ENCODE results near the gene ABLIM1. TPM values are rescaled to one million over a fixed set of nuclear protein-coding genes. Genes with fewer than 3 reads are reported as not detected.

The ABLIM1 gene
- total and polyA plus RNA-seq, 10 of the 15 experiments (the other 5 are each of a cell fraction or from before 2014, with no cell fraction given): 14.2 to 50.5 (median 28.1) TPM

- H3K9me3 ChIP-seq (replicated peaks; ENCODE audit: control insufficient read depth, insufficient read depth, low read length): no peaks in the 10 kb centered on the region
- no TSS peak for BruUV-seq (replicated peaks)
- H3K4me2 ChIP-seq (ENCODE audit: control insufficient read depth, insufficient read depth): no peak overlapping the region
- DNase-seq (ENCODE audit: low read depth, low spot score): peak; percentile 27
- SMC1A ChIA-PET (ENCODE audit: uncharacterized antibody, unreplicated experiment): no interaction called here
- CTCF ChIA-PET: no interaction called here
- RAD21 ChIA-PET (ENCODE audit: unreplicated experiment): no interaction called here
- no peaks in the 10 kb centered on the region for H4K20me1 ChIP-seq (ENCODE audit: control insufficient read depth, insufficient read depth)
- intact Hi-C loops (cut with micrococcal nuclease; ENCODE audit: unreplicated experiment) (no loop called here), in situ Hi-C loops (cut with MboI) (no loop called here)
- H3K27ac ChIP-seq (ENCODE audit: control insufficient read depth, insufficient read depth): no peak overlapping the region
- ATAC-seq: peak; percentile 93
- POLR2A ChIA-PET: no interaction called here
- H3K9ac ChIP-seq (ENCODE audit: control insufficient read depth, insufficient read depth, low read length): no peak overlapping the region
- H3K4me3 ChIP-seq: no peak overlapping the region
- 10% methylated on average over 8 of the region's 8 CpGs for WGBS (ENCODE audit: insufficient coverage, insufficient replicate concordance, low lambda C conversion rate, missing lambda C conversion rate)
- no peaks in the 10 kb centered on the region for H3K27me3 ChIP-seq (replicated peaks in 1 of 2; ENCODE audit: control insufficient read depth in 2 of 2, insufficient read depth in 2 of 2, low read length in 1 of 2)
- H3K4me1 ChIP-seq (ENCODE audit: control insufficient read depth, insufficient read depth, low read length): no peaks in the 10 kb centered on the region
- FAIRE-seq: peak; percentile 38
- no peak overlapping the region for H2AFZ ChIP-seq (ENCODE audit: control insufficient read depth, low read depth, low read length)
- H3K36me3 ChIP-seq (ENCODE audit: control insufficient read depth in 2 of 2, insufficient read depth in 2 of 2, low read length in 1 of 2): no peaks in the 10 kb centered on the region
- no peaks in the 10 kb centered on the region for H3K79me2 ChIP-seq (ENCODE audit: control insufficient read depth, insufficient read depth, low read length)
- TF ChIP-seq, protein P1, sequence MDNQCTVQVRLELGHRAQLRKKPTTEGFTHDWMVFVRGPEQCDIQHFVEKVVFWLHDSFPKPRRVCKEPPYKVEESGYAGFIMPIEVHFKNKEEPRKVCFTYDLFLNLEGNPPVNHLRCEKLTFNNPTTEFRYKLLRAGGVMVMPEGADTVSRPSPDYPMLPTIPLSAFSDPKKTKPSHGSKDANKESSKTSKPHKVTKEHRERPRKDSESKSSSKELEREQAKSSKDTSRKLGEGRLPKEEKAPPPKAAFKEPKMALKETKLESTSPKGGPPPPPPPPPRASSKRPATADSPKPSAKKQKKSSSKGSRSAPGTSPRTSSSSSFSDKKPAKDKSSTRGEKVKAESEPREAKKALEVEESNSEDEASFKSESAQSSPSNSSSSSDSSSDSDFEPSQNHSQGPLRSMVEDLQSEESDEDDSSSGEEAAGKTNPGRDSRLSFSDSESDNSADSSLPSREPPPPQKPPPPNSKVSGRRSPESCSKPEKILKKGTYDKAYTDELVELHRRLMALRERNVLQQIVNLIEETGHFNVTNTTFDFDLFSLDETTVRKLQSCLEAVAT (IDR thresholded peaks at IDR 0.05): 0 out of 2 replicates have a peak, but pooled peaks have one; percentile 31
- TF ChIP-seq E4F1 (IDR thresholded peaks at IDR 0.05; ENCODE audit: borderline replicate concordance, partially characterized antibody): no peak
- TF ChIP-seq LARP7 (IDR thresholded peaks at IDR 0.05): no peak
- TF ChIP-seq, protein P2, sequence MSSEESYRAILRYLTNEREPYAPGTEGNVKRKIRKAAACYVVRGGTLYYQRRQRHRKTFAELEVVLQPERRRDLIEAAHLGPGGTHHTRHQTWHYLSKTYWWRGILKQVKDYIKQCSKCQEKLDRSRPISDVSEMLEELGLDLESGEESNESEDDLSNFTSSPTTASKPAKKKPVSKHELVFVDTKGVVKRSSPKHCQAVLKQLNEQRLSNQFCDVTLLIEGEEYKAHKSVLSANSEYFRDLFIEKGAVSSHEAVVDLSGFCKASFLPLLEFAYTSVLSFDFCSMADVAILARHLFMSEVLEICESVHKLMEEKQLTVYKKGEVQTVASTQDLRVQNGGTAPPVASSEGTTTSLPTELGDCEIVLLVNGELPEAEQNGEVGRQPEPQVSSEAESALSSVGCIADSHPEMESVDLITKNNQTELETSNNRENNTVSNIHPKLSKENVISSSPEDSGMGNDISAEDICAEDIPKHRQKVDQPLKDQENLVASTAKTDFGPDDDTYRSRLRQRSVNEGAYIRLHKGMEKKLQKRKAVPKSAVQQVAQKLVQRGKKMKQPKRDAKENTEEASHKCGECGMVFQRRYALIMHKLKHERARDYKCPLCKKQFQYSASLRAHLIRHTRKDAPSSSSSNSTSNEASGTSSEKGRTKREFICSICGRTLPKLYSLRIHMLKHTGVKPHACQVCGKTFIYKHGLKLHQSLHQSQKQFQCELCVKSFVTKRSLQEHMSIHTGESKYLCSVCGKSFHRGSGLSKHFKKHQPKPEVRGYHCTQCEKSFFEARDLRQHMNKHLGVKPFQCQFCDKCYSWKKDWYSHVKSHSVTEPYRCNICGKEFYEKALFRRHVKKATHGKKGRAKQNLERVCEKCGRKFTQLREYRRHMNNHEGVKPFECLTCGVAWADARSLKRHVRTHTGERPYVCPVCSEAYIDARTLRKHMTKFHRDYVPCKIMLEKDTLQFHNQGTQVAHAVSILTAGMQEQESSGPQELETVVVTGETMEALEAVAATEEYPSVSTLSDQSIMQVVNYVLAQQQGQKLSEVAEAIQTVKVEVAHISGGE (CRISPR knock-in tag; IDR thresholded peaks at IDR 0.05): no peak
- peak; percentile 90 for TF ChIP-seq NR2F1 (conservative IDR thresholded peaks at IDR 0.05)
- peak; percentile 36; the same call in 1 of the 2 replicates for TF ChIP-seq DPF2 (IDR thresholded peaks at IDR 0.05)
- TF ChIP-seq CBX5 (IDR thresholded peaks at IDR 0.05; ENCODE audit: low read depth): no peak
- no peak for TF ChIP-seq IRF4 (IDR thresholded peaks at IDR 0.05; ENCODE audit: low read depth, low read length)
- TF ChIP-seq MTA2 (IDR thresholded peaks at IDR 0.05; ENCODE audit: low read depth): peak; percentile 94
- TF ChIP-seq MTA3 (IDR thresholded peaks at IDR 0.05; ENCODE audit: borderline replicate concordance, low read length): no peak
- no peak for TF ChIP-seq RB1 (IDR thresholded peaks at IDR 0.05; ENCODE audit: borderline replicate concordance)
- TF ChIP-seq YY1 (IDR thresholded peaks at IDR 0.05; ENCODE audit: low read depth, low read length): no peak
- TF ChIP-seq BMI1 (IDR thresholded peaks at IDR 0.05; ENCODE audit: borderline replicate concordance): peak; percentile 56; the same call in 1 of the 2 replicates
- peak; percentile 43; the same call in 1 of the 3 replicates for TF ChIP-seq POU2F2 (IDR thresholded peaks at IDR 0.05; ENCODE audit: borderline replicate concordance, low read depth, low read length)
- 0 out of 2 replicates have a peak, but pooled peaks have one; percentile 28 for TF ChIP-seq IKZF1 (conservative IDR thresholded peaks at IDR 0.05)
- no peak for TF ChIP-seq SUPT20H (IDR thresholded peaks at IDR 0.05; ENCODE audit: borderline replicate concordance, control insufficient read depth, low read depth, low read length)
- TF ChIP-seq RUNX3 (IDR thresholded peaks at IDR 0.05; ENCODE audit: low read length): no peak
- peak; percentile 69; the same call in 1 of the 2 replicates for TF ChIP-seq BCL11A (IDR thresholded peaks at IDR 0.05; ENCODE audit: low read depth, low read length)
Observed at GRCh38 chr10:114638821-114639625, 19.1 kb downstream of the ABLIM1 start.
